ENCODE data around the gene MAPKAPK3.

DNA sequence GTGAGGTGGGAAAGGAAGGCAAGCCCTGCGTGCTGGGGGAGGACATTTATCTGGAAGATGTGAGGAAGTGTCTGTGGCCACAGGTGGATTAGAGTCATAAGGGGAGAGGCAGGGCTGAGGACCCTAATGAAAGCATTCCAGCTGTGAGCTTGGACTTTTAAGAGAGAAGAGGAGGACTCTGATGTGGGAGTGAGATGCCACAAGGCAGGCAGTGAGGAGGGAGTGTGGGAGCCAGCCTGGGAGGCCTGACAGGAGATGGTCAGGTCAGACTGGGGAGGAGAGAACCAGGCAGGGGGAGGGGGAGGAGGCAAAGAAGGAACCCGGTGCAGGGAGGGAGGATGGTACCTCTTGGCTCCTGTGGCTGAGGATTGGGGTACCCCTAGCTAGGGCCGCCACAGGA, 21.0 kb downstream of the MAPKAPK3 start:
- TF ChIP-seq, protein P1, sequence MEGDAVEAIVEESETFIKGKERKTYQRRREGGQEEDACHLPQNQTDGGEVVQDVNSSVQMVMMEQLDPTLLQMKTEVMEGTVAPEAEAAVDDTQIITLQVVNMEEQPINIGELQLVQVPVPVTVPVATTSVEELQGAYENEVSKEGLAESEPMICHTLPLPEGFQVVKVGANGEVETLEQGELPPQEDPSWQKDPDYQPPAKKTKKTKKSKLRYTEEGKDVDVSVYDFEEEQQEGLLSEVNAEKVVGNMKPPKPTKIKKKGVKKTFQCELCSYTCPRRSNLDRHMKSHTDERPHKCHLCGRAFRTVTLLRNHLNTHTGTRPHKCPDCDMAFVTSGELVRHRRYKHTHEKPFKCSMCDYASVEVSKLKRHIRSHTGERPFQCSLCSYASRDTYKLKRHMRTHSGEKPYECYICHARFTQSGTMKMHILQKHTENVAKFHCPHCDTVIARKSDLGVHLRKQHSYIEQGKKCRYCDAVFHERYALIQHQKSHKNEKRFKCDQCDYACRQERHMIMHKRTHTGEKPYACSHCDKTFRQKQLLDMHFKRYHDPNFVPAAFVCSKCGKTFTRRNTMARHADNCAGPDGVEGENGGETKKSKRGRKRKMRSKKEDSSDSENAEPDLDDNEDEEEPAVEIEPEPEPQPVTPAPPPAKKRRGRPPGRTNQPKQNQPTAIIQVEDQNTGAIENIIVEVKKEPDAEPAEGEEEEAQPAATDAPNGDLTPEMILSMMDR (IDR thresholded peaks at IDR 0.05), result no peak
- TF ChIP-seq POLR2AphosphoS5 (IDR thresholded peaks at IDR 0.05) (no peak), POLR2A (IDR thresholded peaks at IDR 0.05) (no peak)
